GM18498 (cell line): ENCODE data around the gene NEU3.
"Not testable (repeated sequence)": the region's sequence is repeated elsewhere in the genome, so short reads cannot be mapped to it uniquely, and the experiment has no call there.

Source experiments
- ATAC-seq: cut with Tn5 transposase; IDR thresholded peaks from one replicate; pipeline ENCODE4 v1.9.1; 2021; ENCODE audit warnings: mild to moderate bottlenecking, moderate library complexity; ENCODE audit not compliant: unreplicated experiment

Gene NEU3

GRCh38 chr11:74984070-74984469, 4.7 kb upstream of the NEU3 start:
- ATAC-seq, result no peak

- ATAC-seq, result no peak
Observed at GRCh38 chr11:74984730-74985129, 4.0 kb upstream of the NEU3 start.

- ATAC-seq, result no peak
Observed at GRCh38 chr11:74989260-74989638, 516 bp downstream of the NEU3 start.

- not testable (repeated sequence) for ATAC-seq
Observed at GRCh38 chr11:74990150-74990549, 1.4 kb downstream of the NEU3 start.

- ATAC-seq, result no peak
Observed at GRCh38 chr11:74990941-74991340, 2.2 kb downstream of the NEU3 start.

- no peak for ATAC-seq
Observed at GRCh38 chr11:74992852-74993251, 4.1 kb downstream of the NEU3 start.

GRCh38 chr11:75000975-75001354, 12.2 kb downstream of the NEU3 start:
- no peak for ATAC-seq

- ATAC-seq, result no peak
Observed at GRCh38 chr11:75001686-75002085, 13.0 kb downstream of the NEU3 start.

GRCh38 chr11:75002516-75002915, 13.8 kb downstream of the NEU3 start:
- ATAC-seq, result no peak

- peak; percentile 59 for ATAC-seq
Observed at GRCh38 chr11:75004215-75004614, 15.5 kb downstream of the NEU3 start.

- ATAC-seq, result no peak
Observed at GRCh38 chr11:75011357-75011756, 22.6 kb downstream of the NEU3 start.

GRCh38 chr11:75011872-75012271, 23.1 kb downstream of the NEU3 start:
- ATAC-seq, result no peak

- no peak for ATAC-seq
Observed at GRCh38 chr11:75013051-75013450, 24.3 kb downstream of the NEU3 start.

- no peak for ATAC-seq
Observed at GRCh38 chr11:75014129-75014528, 25.4 kb downstream of the NEU3 start.

- ATAC-seq, result not testable (repeated sequence)
Observed at GRCh38 chr11:75019200-75019599, 30.5 kb downstream of the NEU3 start.

GRCh38 chr11:75020328-75020727, 31.6 kb downstream of the NEU3 start:
- not testable (repeated sequence) for ATAC-seq

- peak; percentile 43 for ATAC-seq
Observed at GRCh38 chr11:75022296-75022695, 33.6 kb downstream of the NEU3 start.

- peak; percentile 81 for ATAC-seq
Observed at GRCh38 chr11:75022759-75023396, 34.1 kb downstream of the NEU3 start.

GRCh38 chr11:75023446-75024067, 34.8 kb downstream of the NEU3 start:
- ATAC-seq, result no peak

- no peak for ATAC-seq
Observed at GRCh38 chr11:75024068-75024449, 35.3 kb downstream of the NEU3 start.

GRCh38 chr11:75024764-75025211, 36.1 kb downstream of the NEU3 start:
- ATAC-seq, result no peak

GRCh38 chr11:75025561-75025960, 36.8 kb downstream of the NEU3 start:
- ATAC-seq, result no peak

GRCh38 chr11:75028321-75028720, 39.6 kb downstream of the NEU3 start:
- ATAC-seq, result no peak
